Mononuclear cell (primary cell): ENCODE data around the gene SUN1. TPM values are rescaled to one million over a fixed set of nuclear protein-coding genes. Genes with fewer than 3 reads are reported as not detected.
"Not testable (repeated sequence)": the region's sequence is repeated elsewhere in the genome, so short reads cannot be mapped to it uniquely, and the experiment has no call there.

Source experiments
- H3K27me3 ChIP-seq: 2 replicates; pipeline ENCODE4 v1.6.0; 2011; ENCODE audit warnings: low read length, control low read depth; ENCODE audit not compliant: insufficient read depth
- H3K4me1 ChIP-seq: 2 replicates; pipeline ENCODE4 v1.5.1; 2011; ENCODE audit warnings: mild to moderate bottlenecking, low read length, control low read depth; ENCODE audit not compliant: insufficient read depth
- H3K4me3 ChIP-seq: 2 replicates; pipeline ENCODE4 v1.5.1; 2011; ENCODE audit warnings: mild to moderate bottlenecking, low read length, moderate library complexity
- H3K9me3 ChIP-seq: 2 replicates; pipeline ENCODE4 v1.5.1; 2011; ENCODE audit warnings: low read depth, mild to moderate bottlenecking, control low read depth, low read length
- total RNA-seq: library from RNA; depleted of rRNA; stranded (reverse); fragments of >200 nt; gene quantifications from one replicate; pipeline ENCODE4 v1.2.3, GENCODE V29; 2012

Gene SUN1, protein sequence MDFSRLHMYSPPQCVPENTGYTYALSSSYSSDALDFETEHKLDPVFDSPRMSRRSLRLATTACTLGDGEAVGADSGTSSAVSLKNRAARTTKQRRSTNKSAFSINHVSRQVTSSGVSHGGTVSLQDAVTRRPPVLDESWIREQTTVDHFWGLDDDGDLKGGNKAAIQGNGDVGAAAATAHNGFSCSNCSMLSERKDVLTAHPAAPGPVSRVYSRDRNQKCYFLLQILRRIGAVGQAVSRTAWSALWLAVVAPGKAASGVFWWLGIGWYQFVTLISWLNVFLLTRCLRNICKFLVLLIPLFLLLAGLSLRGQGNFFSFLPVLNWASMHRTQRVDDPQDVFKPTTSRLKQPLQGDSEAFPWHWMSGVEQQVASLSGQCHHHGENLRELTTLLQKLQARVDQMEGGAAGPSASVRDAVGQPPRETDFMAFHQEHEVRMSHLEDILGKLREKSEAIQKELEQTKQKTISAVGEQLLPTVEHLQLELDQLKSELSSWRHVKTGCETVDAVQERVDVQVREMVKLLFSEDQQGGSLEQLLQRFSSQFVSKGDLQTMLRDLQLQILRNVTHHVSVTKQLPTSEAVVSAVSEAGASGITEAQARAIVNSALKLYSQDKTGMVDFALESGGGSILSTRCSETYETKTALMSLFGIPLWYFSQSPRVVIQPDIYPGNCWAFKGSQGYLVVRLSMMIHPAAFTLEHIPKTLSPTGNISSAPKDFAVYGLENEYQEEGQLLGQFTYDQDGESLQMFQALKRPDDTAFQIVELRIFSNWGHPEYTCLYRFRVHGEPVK
- 86.3 TPM for total RNA-seq

DNA sequence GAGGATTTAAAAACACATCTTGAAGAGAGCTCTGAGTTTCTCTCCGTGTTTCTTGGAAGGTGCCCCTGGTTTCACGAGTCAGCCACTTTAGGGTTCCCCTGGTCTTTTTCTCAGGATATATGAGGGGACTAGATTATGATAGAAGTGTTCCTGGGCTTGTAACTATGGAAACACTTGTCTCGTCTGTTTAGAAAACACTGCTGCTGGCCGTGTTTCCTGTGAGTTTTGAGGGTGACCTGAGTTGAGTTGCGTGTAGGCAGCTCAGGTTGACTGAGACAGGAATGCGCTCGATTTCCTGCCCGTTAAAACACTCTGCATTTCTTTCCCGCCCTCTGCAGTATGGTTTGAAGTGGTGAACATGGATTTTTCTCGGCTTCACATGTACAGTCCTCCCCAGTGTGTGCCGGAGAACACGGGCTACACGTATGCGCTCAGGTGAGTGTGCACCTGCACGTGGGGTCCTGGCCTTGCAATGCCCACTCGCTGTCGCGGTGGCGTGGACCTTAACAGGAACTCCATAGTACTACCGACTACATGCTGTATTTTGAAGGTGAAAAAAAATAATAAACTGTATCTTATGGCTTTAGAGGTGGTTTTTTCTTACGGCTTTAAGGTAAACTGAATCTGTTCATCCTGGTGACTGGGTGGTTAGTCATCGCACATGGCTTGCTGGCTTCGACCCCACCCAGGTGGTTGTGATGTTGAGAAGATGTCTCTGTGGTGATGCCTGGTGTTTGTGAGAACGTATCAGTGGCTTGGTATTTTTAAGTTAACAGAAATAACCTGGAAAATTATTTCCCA is at the start of gene SUN1:
Gene SUN1 (plus strand): TSS at position 310 of the 801 bp plus-strand sequence. CDS start 49 bp downstream, at position 359.
- Histone ChIP-seq H3K4me1 (peaks cover 26% of the 10 kb centered on the region), H3K27me3 (no peaks in the 10 kb centered on the region), H3K9me3 (no peaks in the 10 kb centered on the region), H3K4me3 (no peak within 1 kb of the TSS)

GRCh38 chr7:782718-783449 is 49.4 kb upstream of the SUN1 start:
- Histone ChIP-seq H3K4me3 (no peak overlapping the region), H3K9me3 (no peaks in the 10 kb centered on the region), H3K27me3 (no peaks in the 10 kb centered on the region), H3K4me1 (no peaks in the 10 kb centered on the region)

DNA sequence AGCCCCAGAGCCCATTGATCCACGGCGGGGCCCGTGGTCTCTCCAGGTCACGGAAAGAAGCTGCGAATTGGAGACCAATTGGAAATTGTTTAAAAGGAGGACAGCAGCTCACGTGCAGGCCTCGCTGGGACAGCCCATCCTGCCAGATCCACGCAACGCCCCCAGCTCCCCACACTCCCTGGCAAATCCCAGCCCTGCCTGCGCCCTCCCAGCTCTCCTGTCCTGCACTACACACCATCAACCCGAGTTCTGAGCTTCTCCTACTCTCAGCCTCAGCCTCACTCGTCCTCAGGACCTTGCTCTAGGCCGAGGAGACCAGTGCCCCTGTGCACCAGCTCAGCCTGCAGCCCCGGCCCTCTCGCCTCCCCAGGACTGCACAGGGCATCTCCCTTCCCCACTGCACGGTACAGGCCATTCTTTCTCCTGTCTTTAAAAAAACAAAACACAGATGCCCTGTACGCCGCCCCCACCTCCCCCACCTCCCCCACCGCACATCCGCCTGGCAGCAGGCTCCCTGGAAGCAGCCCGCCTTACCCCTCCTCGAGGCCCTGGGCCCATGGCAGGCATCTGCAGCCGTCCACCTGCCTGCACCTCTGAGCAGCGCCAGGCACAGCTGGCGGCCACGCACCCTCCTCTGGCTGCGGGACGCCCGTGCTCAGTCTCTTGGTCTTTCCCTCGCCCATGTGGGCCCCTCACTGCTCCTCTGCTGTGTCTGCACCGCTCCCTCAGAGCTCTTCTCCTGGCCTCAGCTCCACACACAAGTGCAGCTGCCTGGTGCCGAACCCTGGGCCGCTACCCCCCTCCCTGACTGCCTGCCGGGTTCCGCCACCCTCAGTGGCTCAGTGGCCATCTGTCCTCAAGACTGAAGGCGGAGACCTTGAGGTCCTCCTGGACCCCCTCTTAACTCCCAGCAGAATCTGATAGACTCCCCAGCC is 48.5 kb upstream of the SUN1 start:
- H3K4me3 ChIP-seq: no peak overlapping the region
- H3K4me1 ChIP-seq: no peaks in the 10 kb centered on the region
- H3K9me3 ChIP-seq: no peaks in the 10 kb centered on the region
- H3K27me3 ChIP-seq: no peaks in the 10 kb centered on the region

DNA sequence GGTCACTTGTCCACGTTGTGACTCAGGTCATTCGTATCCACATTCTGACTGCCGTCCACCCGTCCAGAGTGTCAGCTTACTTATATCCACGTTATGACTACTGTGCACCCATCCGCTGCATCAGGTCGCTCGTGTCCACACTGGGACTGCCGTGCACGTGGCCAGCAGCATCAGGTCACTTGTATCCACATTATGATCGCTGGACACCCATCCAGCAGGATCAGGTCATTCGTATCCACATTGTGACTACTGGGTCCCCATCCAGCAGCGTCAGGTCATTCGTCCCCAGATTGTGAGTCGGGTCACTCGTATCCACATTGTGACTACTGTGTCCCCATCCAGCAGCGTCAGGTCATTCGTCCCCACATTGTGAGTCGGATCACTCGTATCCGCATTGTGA is 47.3 kb upstream of the SUN1 start:
- Histone ChIP-seq H3K4me3 (no peak overlapping the region), H3K9me3 (no peaks in the 10 kb centered on the region), H3K27me3 (no peaks in the 10 kb centered on the region), H3K4me1 (no peaks in the 10 kb centered on the region)

- Histone ChIP-seq H3K4me1 (no peaks in the 10 kb centered on the region), H3K9me3 (no peaks in the 10 kb centered on the region), H3K27me3 (no peaks in the 10 kb centered on the region), H3K4me3 (no peak overlapping the region)
Observed at GRCh38 chr7:785416-785815, 46.9 kb upstream of the SUN1 start.

DNA sequence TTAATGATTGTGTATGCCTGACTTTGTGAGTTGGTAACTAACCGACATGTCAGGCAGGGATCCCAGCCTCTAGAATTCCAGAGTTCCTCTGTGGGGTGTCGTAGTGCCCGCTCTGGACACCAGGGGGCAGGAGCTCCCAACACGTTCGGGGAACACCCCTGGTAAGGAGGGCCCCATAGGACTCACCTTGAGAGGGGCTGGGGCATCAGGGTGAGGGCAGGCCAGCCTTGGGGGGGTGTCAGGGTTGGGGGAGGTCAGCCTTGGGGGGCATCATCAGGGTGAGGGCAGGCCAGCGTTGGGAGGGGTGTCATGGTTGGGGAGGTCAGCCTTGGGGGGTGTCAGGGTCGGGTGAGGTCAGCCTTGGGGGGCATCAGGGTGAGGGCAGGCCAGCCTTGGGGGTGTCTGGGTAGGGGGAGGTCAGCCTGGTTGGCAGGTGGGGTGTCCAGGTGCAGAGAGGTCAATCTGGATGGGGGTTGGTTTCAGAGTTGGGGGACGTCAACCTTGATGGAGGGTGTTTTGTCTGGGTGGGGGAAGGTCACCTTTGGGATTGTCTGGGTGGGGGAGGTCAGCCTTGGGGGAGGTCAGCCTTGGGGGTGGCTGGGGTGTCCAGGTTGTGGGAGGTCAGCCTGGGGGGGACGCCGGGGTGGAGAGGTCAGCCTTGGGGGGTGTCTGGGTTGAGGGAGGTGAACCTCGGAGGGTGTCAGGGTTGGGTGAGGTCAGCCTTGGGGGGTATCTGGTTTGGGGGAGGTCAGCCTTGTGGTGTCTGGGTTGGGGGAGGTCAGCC is 45.6 kb upstream of the SUN1 start:
- Histone ChIP-seq H3K27me3 (no peaks in the 10 kb centered on the region), H3K9me3 (no peaks in the 10 kb centered on the region), H3K4me3 (no peak overlapping the region), H3K4me1 (no peaks in the 10 kb centered on the region)

DNA sequence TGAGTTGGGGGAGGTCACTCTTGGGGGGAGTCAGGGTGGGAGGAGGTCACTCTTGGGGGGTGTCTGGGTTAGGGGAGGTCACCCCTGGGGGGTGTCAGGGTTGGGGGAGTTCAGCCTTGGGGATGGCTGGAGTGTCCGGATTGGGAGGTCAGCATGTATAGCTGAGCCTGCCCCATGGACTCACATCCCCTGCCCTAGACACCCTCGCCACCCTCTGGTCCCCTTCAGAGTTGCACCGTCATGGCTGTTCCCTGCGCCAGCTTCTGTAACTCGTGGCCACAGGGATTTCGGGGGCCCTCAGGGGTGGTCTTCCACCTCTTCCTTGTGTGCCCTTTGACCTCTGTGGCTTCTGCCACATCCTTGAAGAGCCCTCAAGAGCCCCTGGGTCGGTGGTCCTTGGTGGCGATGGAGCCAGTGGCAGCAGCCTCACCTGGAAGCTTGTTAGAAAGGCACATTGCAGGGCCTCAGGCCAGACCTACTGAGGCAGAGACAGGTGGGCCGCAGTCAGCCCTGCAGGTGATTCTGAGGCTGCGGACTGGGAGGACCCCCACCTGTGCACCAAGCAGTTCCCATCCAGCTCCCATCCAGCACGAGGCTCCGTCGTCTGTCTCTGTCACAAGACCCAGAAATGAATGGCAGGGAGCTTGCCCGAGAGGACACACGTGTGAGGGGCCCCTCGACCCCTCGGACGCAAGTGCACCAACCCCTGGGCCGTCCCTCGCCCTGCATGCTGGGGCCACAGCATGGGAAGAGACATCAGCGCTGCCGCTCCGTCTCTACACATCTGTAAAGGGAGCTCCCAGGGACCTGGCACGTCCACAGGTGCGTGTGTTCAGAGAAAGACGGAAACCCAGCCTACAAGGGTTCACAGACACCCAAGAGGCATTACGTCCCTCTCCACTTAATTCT is 44.7 kb upstream of the SUN1 start:
- Histone ChIP-seq H3K27me3 (no peaks in the 10 kb centered on the region), H3K4me3 (no peak overlapping the region), H3K9me3 (no peaks in the 10 kb centered on the region), H3K4me1 (no peaks in the 10 kb centered on the region)

DNA sequence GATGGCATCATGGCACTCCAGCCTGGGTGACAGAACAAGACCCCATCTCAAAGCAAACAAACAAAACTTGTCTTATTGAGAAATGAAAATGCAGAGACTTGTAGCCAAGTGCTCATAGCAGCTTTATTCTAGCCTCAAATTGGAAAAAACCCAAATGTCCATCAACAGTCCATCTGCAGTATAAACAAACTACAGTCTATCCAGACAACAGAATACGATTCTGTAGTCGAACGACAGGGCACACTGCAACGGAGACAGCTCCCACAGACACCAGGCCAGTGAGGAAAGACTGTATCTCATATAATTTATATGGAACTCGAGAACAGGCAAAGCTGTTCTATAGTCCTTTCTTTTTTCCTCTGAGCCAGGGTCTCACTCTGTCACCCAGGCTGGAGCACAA is 40.8 kb upstream of the SUN1 start:
- H3K4me1 ChIP-seq: no peaks in the 10 kb centered on the region
- H3K9me3 ChIP-seq: no peaks in the 10 kb centered on the region
- no peaks in the 10 kb centered on the region for H3K27me3 ChIP-seq
- H3K4me3 ChIP-seq: no peak overlapping the region

- H3K4me1 ChIP-seq: no peaks in the 10 kb centered on the region
- H3K4me3 ChIP-seq: no peak overlapping the region
- no peaks in the 10 kb centered on the region for H3K27me3 ChIP-seq
- no peaks in the 10 kb centered on the region for H3K9me3 ChIP-seq
Observed at GRCh38 chr7:794207-794606, 38.1 kb upstream of the SUN1 start.

GRCh38 chr7:794671-795329 is 37.5 kb upstream of the SUN1 start:
- Histone ChIP-seq H3K27me3 (no peaks in the 10 kb centered on the region), H3K4me3 (no peak overlapping the region), H3K4me1 (peaks cover 4% of the 10 kb centered on the region), H3K9me3 (no peaks in the 10 kb centered on the region)

GRCh38 chr7:796434-797169 is 35.7 kb upstream of the SUN1 start:
- not testable (repeated sequence) for H3K27me3 ChIP-seq, H3K4me3 ChIP-seq, H3K9me3 ChIP-seq
- peaks cover 13% of the 10 kb centered on the region for H3K4me1 ChIP-seq
